Ishikawa (cell line): ENCODE measurements around the gene SERPIND1.

Experiments used
- CEBPB ChIP-seq: IDR thresholded peaks from 2 replicates; pipeline ENCODE4 v1.6.1; 2012
- CREB1 ChIP-seq: IDR thresholded peaks from 2 replicates; pipeline ENCODE4 v1.6.1; 2012; ENCODE audit warnings: low read depth
- EGR1 ChIP-seq: IDR thresholded peaks from 2 replicates; pipeline ENCODE4 v1.6.1; 2012
- EP300 ChIP-seq: IDR thresholded peaks from 2 replicates; pipeline ENCODE4 v1.6.1; 2012; ENCODE audit warnings: borderline replicate concordance
- FOXM1 ChIP-seq: IDR thresholded peaks from 2 replicates; pipeline ENCODE4 v1.6.1; 2012; ENCODE audit warnings: low read depth, borderline replicate concordance
- NFIC ChIP-seq: IDR thresholded peaks from 2 replicates; pipeline ENCODE4 v1.6.1; 2012
- RAD21 ChIP-seq: IDR thresholded peaks from 2 replicates; pipeline ENCODE4 v1.6.1; 2012; ENCODE audit warnings: low read depth
- TAF1 ChIP-seq: IDR thresholded peaks from 2 replicates; pipeline ENCODE4 v1.6.1; 2012; ENCODE audit warnings: low read depth, mild to moderate bottlenecking
- TCF12 ChIP-seq: IDR thresholded peaks from 2 replicates; pipeline ENCODE4 v1.6.1; 2012; ENCODE audit warnings: low read depth
- TEAD4 ChIP-seq: IDR thresholded peaks from 2 replicates; pipeline ENCODE4 v1.6.1; 2012
- YY1 ChIP-seq: IDR thresholded peaks from 2 replicates; pipeline ENCODE4 v1.6.1; 2012; ENCODE audit warnings: low read depth
- ZBTB7A ChIP-seq: IDR thresholded peaks from 2 replicates; pipeline ENCODE4 v1.6.1; 2012; ENCODE audit warnings: low read depth
- TF ChIP-seq, protein P1 (sequence below): IDR thresholded peaks from 2 replicates; pipeline ENCODE4 v1.6.1; 2012; ENCODE audit warnings: low read depth, mild to moderate bottlenecking
- TF ChIP-seq, protein P2 (sequence below): IDR thresholded peaks from 2 replicates; pipeline ENCODE4 v1.6.1; 2012
- TF ChIP-seq, protein P3 (sequence below): IDR thresholded peaks from 2 replicates; pipeline ENCODE4 v1.6.1; 2012

Gene SERPIND1

DNA sequence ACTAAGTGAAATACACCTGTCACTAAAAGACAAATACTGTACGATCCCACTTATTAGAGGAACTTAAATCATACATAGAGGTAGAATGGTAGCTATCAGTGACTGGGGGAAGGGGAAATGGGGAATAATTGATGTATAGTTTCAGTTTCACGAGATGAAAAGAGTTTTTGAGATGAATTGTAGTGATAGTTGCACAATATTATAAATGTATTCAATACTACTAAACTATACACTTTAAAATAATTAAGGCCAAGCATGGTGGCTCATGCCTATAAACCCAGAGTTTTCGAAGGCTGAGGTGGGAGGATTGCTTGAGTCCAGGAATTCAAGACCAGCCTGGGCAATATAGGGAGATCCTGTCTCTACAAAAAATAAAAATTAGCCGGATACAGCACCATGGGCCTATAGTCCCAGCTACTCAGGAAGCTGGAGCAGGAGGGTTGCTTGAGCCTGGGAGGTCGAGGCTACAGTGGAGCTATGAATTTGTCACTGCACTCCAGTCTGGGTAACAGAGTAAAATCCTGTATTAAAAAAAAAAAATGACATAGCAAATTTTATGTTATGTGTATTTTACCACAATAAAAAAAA, 40.4 kb downstream of the SERPIND1 start:
- TF ChIP-seq TEAD4 (no peak), CREB1 (no peak)

DNA sequence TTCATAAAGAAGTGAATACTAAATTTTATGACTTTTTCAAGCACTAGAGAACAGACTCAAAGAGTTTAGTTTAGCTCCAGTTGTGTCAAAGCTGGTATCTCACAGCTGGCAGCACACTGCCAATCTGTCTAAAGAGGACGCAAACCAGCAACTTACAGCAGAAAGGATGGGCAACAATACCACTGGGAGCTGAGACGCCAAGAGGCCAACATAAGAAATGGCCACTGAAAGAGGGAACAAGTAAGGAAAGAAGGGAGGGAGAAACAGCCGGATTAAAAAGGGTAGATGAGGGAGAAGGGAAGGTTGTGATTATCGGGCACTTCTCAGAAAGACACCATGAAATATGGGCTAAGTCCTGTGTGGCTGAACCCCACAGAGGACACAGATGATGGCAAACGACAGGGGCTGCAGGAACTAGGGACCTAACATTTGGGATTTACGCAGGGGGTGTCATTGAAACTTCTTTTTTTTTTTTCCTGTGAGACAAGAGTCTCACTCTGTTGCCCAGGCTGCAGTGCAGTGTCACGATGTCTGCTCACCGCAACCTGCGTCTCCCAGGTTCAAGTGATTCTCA, 41.7 kb downstream of the SERPIND1 start:
- TF ChIP-seq CREB1 (no peak), TCF12 (no peak), EP300 (no peak), CEBPB (no peak), RAD21 (no peak), TEAD4 (no peak), YY1 (no peak), FOXM1 (no peak), ZBTB7A (no peak), TAF1 (no peak), NFIC (no peak), EGR1 (no peak)
- TF ChIP-seq, protein P1, sequence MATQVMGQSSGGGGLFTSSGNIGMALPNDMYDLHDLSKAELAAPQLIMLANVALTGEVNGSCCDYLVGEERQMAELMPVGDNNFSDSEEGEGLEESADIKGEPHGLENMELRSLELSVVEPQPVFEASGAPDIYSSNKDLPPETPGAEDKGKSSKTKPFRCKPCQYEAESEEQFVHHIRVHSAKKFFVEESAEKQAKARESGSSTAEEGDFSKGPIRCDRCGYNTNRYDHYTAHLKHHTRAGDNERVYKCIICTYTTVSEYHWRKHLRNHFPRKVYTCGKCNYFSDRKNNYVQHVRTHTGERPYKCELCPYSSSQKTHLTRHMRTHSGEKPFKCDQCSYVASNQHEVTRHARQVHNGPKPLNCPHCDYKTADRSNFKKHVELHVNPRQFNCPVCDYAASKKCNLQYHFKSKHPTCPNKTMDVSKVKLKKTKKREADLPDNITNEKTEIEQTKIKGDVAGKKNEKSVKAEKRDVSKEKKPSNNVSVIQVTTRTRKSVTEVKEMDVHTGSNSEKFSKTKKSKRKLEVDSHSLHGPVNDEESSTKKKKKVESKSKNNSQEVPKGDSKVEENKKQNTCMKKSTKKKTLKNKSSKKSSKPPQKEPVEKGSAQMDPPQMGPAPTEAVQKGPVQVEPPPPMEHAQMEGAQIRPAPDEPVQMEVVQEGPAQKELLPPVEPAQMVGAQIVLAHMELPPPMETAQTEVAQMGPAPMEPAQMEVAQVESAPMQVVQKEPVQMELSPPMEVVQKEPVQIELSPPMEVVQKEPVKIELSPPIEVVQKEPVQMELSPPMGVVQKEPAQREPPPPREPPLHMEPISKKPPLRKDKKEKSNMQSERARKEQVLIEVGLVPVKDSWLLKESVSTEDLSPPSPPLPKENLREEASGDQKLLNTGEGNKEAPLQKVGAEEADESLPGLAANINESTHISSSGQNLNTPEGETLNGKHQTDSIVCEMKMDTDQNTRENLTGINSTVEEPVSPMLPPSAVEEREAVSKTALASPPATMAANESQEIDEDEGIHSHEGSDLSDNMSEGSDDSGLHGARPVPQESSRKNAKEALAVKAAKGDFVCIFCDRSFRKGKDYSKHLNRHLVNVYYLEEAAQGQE: no peak
- TF ChIP-seq, protein P2, sequence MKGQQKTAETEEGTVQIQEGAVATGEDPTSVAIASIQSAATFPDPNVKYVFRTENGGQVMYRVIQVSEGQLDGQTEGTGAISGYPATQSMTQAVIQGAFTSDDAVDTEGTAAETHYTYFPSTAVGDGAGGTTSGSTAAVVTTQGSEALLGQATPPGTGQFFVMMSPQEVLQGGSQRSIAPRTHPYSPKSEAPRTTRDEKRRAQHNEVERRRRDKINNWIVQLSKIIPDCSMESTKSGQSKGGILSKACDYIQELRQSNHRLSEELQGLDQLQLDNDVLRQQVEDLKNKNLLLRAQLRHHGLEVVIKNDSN: no peak
- TF ChIP-seq, protein P3, sequence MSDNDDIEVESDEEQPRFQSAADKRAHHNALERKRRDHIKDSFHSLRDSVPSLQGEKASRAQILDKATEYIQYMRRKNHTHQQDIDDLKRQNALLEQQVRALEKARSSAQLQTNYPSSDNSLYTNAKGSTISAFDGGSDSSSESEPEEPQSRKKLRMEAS: no peak

DNA sequence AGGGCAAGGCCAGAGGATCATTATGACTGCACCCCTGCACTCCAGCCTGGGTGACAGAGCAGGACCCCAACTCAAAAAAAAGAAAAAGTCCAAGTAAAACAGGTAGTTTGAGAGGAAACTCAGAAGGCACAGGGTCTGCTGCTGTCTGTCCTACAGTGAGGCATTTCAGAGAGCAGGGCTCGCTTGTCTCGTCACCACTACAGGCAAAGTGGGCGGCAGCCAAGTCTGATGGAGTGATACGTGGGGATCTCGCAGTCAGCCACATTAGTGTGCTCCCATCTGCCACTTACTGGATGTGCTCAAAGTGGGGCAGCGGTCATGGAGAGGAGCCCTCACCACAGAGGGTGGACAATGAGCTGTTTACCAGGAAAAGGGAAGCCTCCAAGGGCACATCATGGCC, 42.6 kb downstream of the SERPIND1 start:
- TF ChIP-seq TCF12 (no peak), FOXM1 (no peak)

DNA sequence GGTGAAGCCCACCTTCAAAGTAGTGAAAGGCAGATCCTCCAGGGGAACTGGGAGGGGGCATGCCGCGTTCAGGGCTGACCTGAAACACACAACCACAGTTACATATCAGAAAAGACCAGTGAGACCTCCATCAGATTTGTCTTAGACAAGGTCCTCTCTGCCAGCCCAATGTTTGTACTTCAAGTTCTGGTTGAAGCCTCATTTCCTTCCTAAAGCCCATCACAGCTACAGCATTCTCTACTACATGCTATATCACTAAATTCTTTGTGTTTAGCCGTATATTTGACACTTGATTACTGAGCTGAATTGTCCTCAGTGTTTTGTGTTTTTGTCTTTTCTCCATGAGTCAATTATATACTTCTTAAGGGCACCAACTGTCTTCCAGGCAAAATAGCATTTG, 44.6 kb downstream of the SERPIND1 start:
- TF ChIP-seq YY1: no peak
- TF ChIP-seq EP300: no peak
- TF ChIP-seq CEBPB: no peak
- TF ChIP-seq CREB1: no peak

DNA sequence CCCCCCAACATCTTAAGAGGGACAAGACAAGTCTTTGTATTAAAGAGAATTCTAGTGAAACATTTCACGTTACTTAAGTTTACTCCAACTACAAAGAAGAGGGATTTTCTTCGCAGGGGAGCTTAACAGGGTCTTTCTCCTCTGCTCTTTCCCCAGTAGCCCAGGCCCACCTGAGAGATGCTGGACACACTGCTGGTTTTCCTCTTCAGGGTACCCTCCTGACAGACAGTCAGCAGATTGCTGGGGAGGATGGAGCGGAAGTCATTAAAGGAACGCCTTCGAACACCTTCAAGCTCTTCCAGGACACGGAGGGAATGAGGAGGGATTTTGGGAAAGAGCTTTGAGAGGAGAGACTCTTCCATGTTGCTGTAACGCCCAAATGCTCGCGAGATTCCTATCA, 45.6 kb downstream of the SERPIND1 start:
- TF ChIP-seq TCF12 (no peak), EP300 (no peak), CREB1 (no peak), TAF1 (no peak), EGR1 (no peak), NFIC (no peak), ZBTB7A (no peak)
- TF ChIP-seq, protein P3: no peak
- TF ChIP-seq, protein P1: no peak

DNA sequence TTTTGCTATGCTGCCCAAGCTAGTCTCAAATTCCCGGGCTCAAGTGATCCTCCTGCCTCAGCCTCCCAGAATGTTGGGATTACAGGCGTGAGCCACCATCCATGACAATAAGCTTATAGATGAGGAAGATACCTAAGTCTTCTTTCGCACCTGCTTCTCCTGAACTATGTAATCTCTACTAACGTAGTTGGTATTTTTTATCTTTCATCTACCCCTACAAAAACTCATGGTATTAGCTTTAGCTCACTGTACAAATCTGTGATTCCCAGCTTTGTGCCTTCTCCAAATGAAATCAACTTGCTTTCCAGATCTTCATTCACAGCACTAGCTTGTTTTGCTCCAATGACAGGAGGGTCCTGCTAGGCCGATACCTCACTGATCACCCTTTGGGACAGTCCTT, 48.3 kb downstream of the SERPIND1 start:
- TF ChIP-seq EGR1 (no peak), TEAD4 (no peak), TAF1 (no peak), ZBTB7A (no peak), FOXM1 (no peak), RAD21 (no peak), CEBPB (no peak), TCF12 (no peak), EP300 (no peak), CREB1 (no peak), NFIC (no peak), YY1 (no peak)
- TF ChIP-seq, protein P2: no peak
- TF ChIP-seq, protein P3: no peak
- TF ChIP-seq, protein P1: no peak
